ENCODE measurements around the gene CAV2. TPM values are rescaled to one million over a fixed set of nuclear protein-coding genes. Genes with fewer than 3 reads are reported as not detected.

The CAV2 gene
- total RNA-seq, 1 donor from 2014 or later, result 28.4 TPM

GRCh38 chr7:116522247-116522646 is 22.7 kb downstream of the CAV2 start:
- DNase-seq (ENCODE audit: low spot score) (no peak), ATAC-seq (no peak)

- ATAC-seq (no peak), DNase-seq (ENCODE audit: low spot score) (no peak)
These were observed 24.7 kb downstream of the CAV2 start for GRCh38 chr7:116524221-116524608.

GRCh38 chr7:116524609-116525297 is 25.2 kb downstream of the CAV2 start, which contains the start of gene CAV1:
TSS of gene CAV1 (plus strand) at chr7:116525036. CDS start at chr7:116525063, 27 bp downstream.
- ATAC-seq (peak; percentile 77), DNase-seq (ENCODE audit: low spot score) (peak; percentile 73)

- ATAC-seq (peak; percentile 71), DNase-seq (ENCODE audit: low spot score) (peak; percentile 56)
These were observed 25.9 kb downstream of the CAV2 start for GRCh38 chr7:116525298-116525912.

GRCh38 chr7:116525913-116526861 is 26.6 kb downstream of the CAV2 start:
- ATAC-seq, result peak; percentile 91

GRCh38 chr7:116526897-116527296 is 27.4 kb downstream of the CAV2 start:
- DNase-seq (ENCODE audit: low spot score) (no peak), ATAC-seq (no peak)

More at GRCh38 chr7:116525913-116526861, 26.6 kb downstream of the CAV2 start:
- DNase-seq (ENCODE audit: low spot score), result peak; percentile 78

GRCh38 chr7:116527521-116527920 is 28.0 kb downstream of the CAV2 start:
- ATAC-seq, result no peak
- no peak for DNase-seq (ENCODE audit: low spot score)

- DNase-seq (ENCODE audit: low spot score) (no peak), ATAC-seq (no peak)
These were observed 28.7 kb downstream of the CAV2 start for GRCh38 chr7:116528008-116528789.

- ATAC-seq (no peak), DNase-seq (ENCODE audit: low spot score) (no peak)
These were observed 29.7 kb downstream of the CAV2 start for GRCh38 chr7:116529250-116529649.

GRCh38 chr7:116530107-116530820 is 30.7 kb downstream of the CAV2 start:
- ATAC-seq, result no peak
- DNase-seq (ENCODE audit: low spot score), result no peak

GRCh38 chr7:116532102-116532688 is 32.7 kb downstream of the CAV2 start:
- ATAC-seq (no peak), DNase-seq (ENCODE audit: low spot score) (no peak)

GRCh38 chr7:116534790-116535189 is 35.3 kb downstream of the CAV2 start:
- DNase-seq (ENCODE audit: low spot score) (peak; percentile 68), ATAC-seq (peak; percentile 64)

GRCh38 chr7:116535416-116535815 is 35.9 kb downstream of the CAV2 start:
- no peak for ATAC-seq
- no peak for DNase-seq (ENCODE audit: low spot score)

GRCh38 chr7:116538138-116538537 is 38.6 kb downstream of the CAV2 start:
- DNase-seq (ENCODE audit: low spot score), result no peak
- ATAC-seq, result no peak

GRCh38 chr7:116539879-116540278 is 40.3 kb downstream of the CAV2 start:
- no peak for DNase-seq (ENCODE audit: low spot score)
- no peak for ATAC-seq

- DNase-seq (ENCODE audit: low spot score) (no peak), ATAC-seq (no peak)
These were observed 41.2 kb downstream of the CAV2 start for GRCh38 chr7:116540743-116541142.

GRCh38 chr7:116541951-116542350 is 42.4 kb downstream of the CAV2 start:
- no peak for ATAC-seq

GRCh38 chr7:116542618-116543017 is 43.1 kb downstream of the CAV2 start:
- no peak for DNase-seq (ENCODE audit: low spot score)
- no peak for ATAC-seq

More at GRCh38 chr7:116541951-116542350, 42.4 kb downstream of the CAV2 start:
- DNase-seq (ENCODE audit: low spot score), result no peak

- no peak for DNase-seq (ENCODE audit: low spot score)
- no peak for ATAC-seq
These were observed 44.1 kb downstream of the CAV2 start for GRCh38 chr7:116543664-116544063.
